MM.1S (cell line): ENCODE measurements around the gene DEUP1.

Experiments used
- EZH2 ChIP-seq: fragments of 300-600 bp; sonication (generic); optimal IDR thresholded peaks from 2 replicates; pipeline ENCODE3; 2017; ENCODE audit warnings: low read depth, mild to moderate bottlenecking, antibody characterized with exemption, low read length, mixed read lengths
- TF ChIP-seq, protein P1 (sequence below): fragments of 300-600 bp; sonication (generic); IDR thresholded peaks from 2 replicates; pipeline ENCODE4 v1.5.1; 2016; ENCODE audit warnings: antibody characterized with exemption, low read length, mixed read lengths

DNA sequence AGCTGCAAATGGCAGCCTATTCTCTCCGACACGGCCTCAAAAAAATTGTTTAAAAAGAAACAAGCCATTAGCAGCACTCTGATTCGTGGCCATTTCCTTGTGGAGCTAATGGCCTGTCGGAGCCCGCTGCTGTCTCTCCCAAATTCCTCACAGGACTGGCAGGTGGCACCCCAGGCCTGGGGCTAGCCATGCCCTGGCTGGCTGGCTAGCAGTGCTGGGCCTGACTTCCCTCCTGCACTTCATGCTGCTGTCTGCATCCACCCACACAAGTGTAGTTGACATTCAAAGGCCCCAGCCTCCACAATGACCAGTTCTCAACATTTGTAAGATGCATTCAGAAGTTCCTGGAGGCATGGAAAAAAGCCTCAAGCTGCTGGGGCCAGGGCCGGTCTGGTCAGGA is 151.2 kb downstream of the DEUP1 start:
- TF ChIP-seq, protein P1, sequence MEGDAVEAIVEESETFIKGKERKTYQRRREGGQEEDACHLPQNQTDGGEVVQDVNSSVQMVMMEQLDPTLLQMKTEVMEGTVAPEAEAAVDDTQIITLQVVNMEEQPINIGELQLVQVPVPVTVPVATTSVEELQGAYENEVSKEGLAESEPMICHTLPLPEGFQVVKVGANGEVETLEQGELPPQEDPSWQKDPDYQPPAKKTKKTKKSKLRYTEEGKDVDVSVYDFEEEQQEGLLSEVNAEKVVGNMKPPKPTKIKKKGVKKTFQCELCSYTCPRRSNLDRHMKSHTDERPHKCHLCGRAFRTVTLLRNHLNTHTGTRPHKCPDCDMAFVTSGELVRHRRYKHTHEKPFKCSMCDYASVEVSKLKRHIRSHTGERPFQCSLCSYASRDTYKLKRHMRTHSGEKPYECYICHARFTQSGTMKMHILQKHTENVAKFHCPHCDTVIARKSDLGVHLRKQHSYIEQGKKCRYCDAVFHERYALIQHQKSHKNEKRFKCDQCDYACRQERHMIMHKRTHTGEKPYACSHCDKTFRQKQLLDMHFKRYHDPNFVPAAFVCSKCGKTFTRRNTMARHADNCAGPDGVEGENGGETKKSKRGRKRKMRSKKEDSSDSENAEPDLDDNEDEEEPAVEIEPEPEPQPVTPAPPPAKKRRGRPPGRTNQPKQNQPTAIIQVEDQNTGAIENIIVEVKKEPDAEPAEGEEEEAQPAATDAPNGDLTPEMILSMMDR, result no peak
- TF ChIP-seq EZH2, result no peak
